Keratinocyte (primary cell): ENCODE measurements around the gene FGD4. TPM values are rescaled to one million over a fixed set of nuclear protein-coding genes. Genes with fewer than 3 reads are reported as not detected.
"Not testable (repeated sequence)": the region's sequence is repeated elsewhere in the genome, so short reads cannot be mapped to it uniquely, and the experiment has no call there.

Experiments
- DNase-seq: peaks from one replicate; pipeline ENCODE4 v3.0.0-alpha.2; 2011; ENCODE audit warnings: low read depth, missing footprints, low spot score
- FAIRE-seq: peaks from 2 replicates; lab custom pipeline; 2011; peaks lifted over from hg19 to GRCh38; lab: Jason Lieb, UNC
- H2AFZ ChIP-seq: 2 replicates; pipeline ENCODE4 v1.6.0; 2012; ENCODE audit warnings: low read length, control low read depth, inconsistent platforms; ENCODE audit not compliant: control insufficient read depth
- H3K27ac ChIP-seq: 2 replicates; pipeline ENCODE4 v1.5.1; 2011; ENCODE audit warnings: low read length; ENCODE audit not compliant: control insufficient read depth, insufficient read depth
- H3K27me3 ChIP-seq: 3 replicates; pipeline ENCODE4 v1.6.0; 2011; ENCODE audit warnings: low read length; ENCODE audit not compliant: control insufficient read depth, insufficient read depth; ENCODE audit errors: extremely low read depth
- H3K36me3 ChIP-seq, 2 experiments: 2 replicates in 1 of 2; 3 replicates in 1 of 2; pipeline ENCODE4 v1.5.1; 2011; ENCODE audit warnings: low read length in 2 of 2, mild to moderate bottlenecking in 1 of 2; ENCODE audit not compliant: control insufficient read depth in 2 of 2, insufficient read depth in 2 of 2; ENCODE audit errors: extremely low read depth in 1 of 2
- H3K4me1 ChIP-seq: 3 replicates; pipeline ENCODE4 v1.5.1; 2011; ENCODE audit warnings: low read length; ENCODE audit not compliant: control insufficient read depth, insufficient read depth; ENCODE audit errors: extremely low read depth
- H3K4me2 ChIP-seq: 3 replicates; pipeline ENCODE4 v1.6.0; 2011; ENCODE audit warnings: low read depth, low read length; ENCODE audit not compliant: control insufficient read depth, insufficient read depth; ENCODE audit errors: extremely low read depth
- H3K4me3 ChIP-seq, 3 experiments: fragments of 200-600 bp in 1 of 3; sonication (generic) in 1 of 3; 2 replicates in 2 of 3; 3 replicates in 1 of 3; pipeline ENCODE4 v1.5.1; 2011 to 2016; ENCODE audit warnings: low read length in 3 of 3, mild to moderate bottlenecking in 3 of 3, control low read depth in 2 of 3, inconsistent platforms in 1 of 3, low read depth in 1 of 3, mixed read lengths in 1 of 3, mixed run types in 1 of 3, moderate library complexity in 1 of 3; ENCODE audit not compliant: control insufficient read depth in 2 of 3, insufficient read depth in 2 of 3; ENCODE audit errors: extremely low read depth in 1 of 3
- H3K79me2 ChIP-seq: 2 replicates; pipeline ENCODE4 v1.6.0; 2012; ENCODE audit warnings: low read length; ENCODE audit not compliant: control insufficient read depth, insufficient read depth
- H3K9ac ChIP-seq: 3 replicates; pipeline ENCODE4 v1.6.0; 2011; ENCODE audit warnings: low read length; ENCODE audit not compliant: control insufficient read depth, insufficient read depth; ENCODE audit errors: extremely low read depth
- H3K9me1 ChIP-seq: 3 replicates; pipeline ENCODE4 v1.6.0; 2011; ENCODE audit warnings: low read length; ENCODE audit not compliant: control insufficient read depth, insufficient read depth; ENCODE audit errors: extremely low read depth
- H3K9me3 ChIP-seq: 2 replicates; pipeline ENCODE4 v1.5.1; 2012; ENCODE audit warnings: low read depth, low read length; ENCODE audit not compliant: control insufficient read depth
- H4K20me1 ChIP-seq: 3 replicates; pipeline ENCODE4 v1.6.0; 2011; ENCODE audit warnings: low read length; ENCODE audit not compliant: control insufficient read depth, insufficient read depth; ENCODE audit errors: extremely low read depth
- CTCF ChIP-seq, 3 experiments: IDR thresholded peaks in 1 of 3; conservative IDR thresholded peaks in 1 of 3; optimal IDR thresholded peaks in 1 of 3; 2 replicates in 2 of 3; 3 replicates in 1 of 3; pipeline versions ENCODE3 to v1.5.1; 2011; ENCODE audit warnings: low read length in 3 of 3, mild to moderate bottlenecking in 3 of 3, moderate library complexity in 2 of 3, control low read depth in 1 of 3, inconsistent platforms in 1 of 3; ENCODE audit not compliant: insufficient read depth in 2 of 3; ENCODE audit errors: extremely low read depth in 1 of 3
- EZH2 ChIP-seq: IDR thresholded peaks from one replicate; pipeline ENCODE4 v1.6.1; 2012; ENCODE audit warnings: inconsistent platforms, mild to moderate bottlenecking, low read length, moderate library complexity
- dilution Hi-C: fragments of 300-500 bp; cut with MboI; formaldehyde crosslinking; loops from one replicate; pipeline ENCODE4 v1.7.0; 2020; ENCODE audit warnings: low sequenced_read_pairs; ENCODE audit not compliant: extremely low pct_ligation_motif_present
- polyA plus RNA-seq, 5 experiments: library from polyadenylated mRNA; depleted of rRNA in 3 of 5; stranded (reverse) in 3 of 5; stranded (forward) in 1 of 5; unstranded in 1 of 5; fragments of >200 nt; gene quantifications; 1 replicate in 1 of 5; 2 replicates in 3 of 5; 3 replicates in 1 of 5; pipeline versions ENCODE4 v1.2.1 to v1.2.3, GENCODE V29; 2011 to 2012; ENCODE audit warnings: missing spikeins in 2 of 5, low read depth in 1 of 5, low replicate concordance in 1 of 5

FGD4 gene
- polyA plus RNA-seq, 1 donor (not counting 4 experiments of a cell fraction or from before 2014, with no cell fraction given), result 10.5 TPM

GRCh38 chr12:32509328-32510091, 110.2 kb downstream of the FGD4 start:
- H3K36me3 ChIP-seq, result no peaks in the 10 kb centered on the region
- no peak for FAIRE-seq

GRCh38 chr12:32511976-32512375, 112.6 kb downstream of the FGD4 start:
- H4K20me1 ChIP-seq, H2AFZ ChIP-seq, H3K4me2 ChIP-seq, H3K36me3 ChIP-seq, H3K27me3 ChIP-seq, H3K4me1 ChIP-seq, H3K27ac ChIP-seq, H3K9me3 ChIP-seq, H3K4me3 ChIP-seq, DNase-seq, H3K9me1 ChIP-seq, H3K9ac ChIP-seq, FAIRE-seq, dilution Hi-C loops: not testable (repeated sequence)
- peaks cover 27% of the 10 kb centered on the region for H3K79me2 ChIP-seq

More at GRCh38 chr12:32509328-32510091, 110.2 kb downstream of the FGD4 start:
- Histone ChIP-seq H3K27ac (no peak overlapping the region), H3K9me1 (peaks cover 3% of the 10 kb centered on the region), H4K20me1 (no peaks in the 10 kb centered on the region), H3K79me2 (peaks cover 40% of the 10 kb centered on the region), H3K4me3 (no peak overlapping the region), H3K9ac (no peak overlapping the region), H3K9me3 (no peaks in the 10 kb centered on the region), H2AFZ (no peak overlapping the region), H3K27me3 (no peaks in the 10 kb centered on the region), H3K4me2 (no peak overlapping the region), H3K4me1 (peaks cover 11% of the 10 kb centered on the region)
- DNase-seq, result no peak
- dilution Hi-C loops, result no loop called here
- TF ChIP-seq CTCF (optimal IDR thresholded peaks at IDR 0.05 in 1 of 3, IDR thresholded peaks at IDR 0.05 in 1 of 3, conservative IDR thresholded peaks at IDR 0.05 in 1 of 3; ENCODE audit: extremely low read depth in 1 of 3, insufficient read depth in 2 of 3, low read length in 3 of 3) (no peak), EZH2 (no peak)
